Subcutaneous abdominal adipose tissue (tissue), 5 donors: ENCODE measurements around the gene ZBTB47.

Source experiments
- H3K27ac ChIP-seq: one replicate; pipeline ENCODE4 v1.7.0; 2013; ENCODE audit warnings: low read depth, mild to moderate bottlenecking, inconsistent platforms, low read length, moderate library complexity
- H3K27me3 ChIP-seq, 5 donors: one replicate each; pipeline ENCODE4 v1.7.0; 2013; ENCODE audit warnings: low read length in 5 of 5, inconsistent platforms in 1 of 5; ENCODE audit not compliant: control insufficient read depth in 5 of 5, insufficient read depth in 4 of 5
- H3K36me3 ChIP-seq, 5 donors: one replicate each; pipeline ENCODE4 v1.7.0; 2013; ENCODE audit warnings: low read length in 5 of 5; ENCODE audit not compliant: control insufficient read depth in 5 of 5, insufficient read depth in 5 of 5
- H3K4me1 ChIP-seq, 5 donors: one replicate each; pipeline ENCODE4 v1.7.0; 2013; ENCODE audit warnings: low read length in 5 of 5, mild to moderate bottlenecking in 3 of 5, moderate library complexity in 1 of 5; ENCODE audit not compliant: control insufficient read depth in 5 of 5, insufficient read depth in 5 of 5
- H3K4me3 ChIP-seq, 5 donors: one replicate each; pipeline ENCODE4 v1.7.0; 2013; ENCODE audit warnings: low read length in 5 of 5, low read depth in 1 of 5
- H3K9ac ChIP-seq, 5 donors: one replicate each; pipeline ENCODE4 v1.7.0; 2013; ENCODE audit warnings: low read length in 5 of 5, mild to moderate bottlenecking in 4 of 5, moderate library complexity in 3 of 5
- H3K9me3 ChIP-seq, 5 donors: one replicate each; pipeline ENCODE4 v1.7.0; 2013; ENCODE audit warnings: low read length in 5 of 5; ENCODE audit not compliant: control insufficient read depth in 5 of 5
- donor health status: healthy.
- donor health status: healthy.
- donor health status: healthy.
- donor health status: healthy.
- donor health status: healthy.

The ZBTB47 gene

DNA sequence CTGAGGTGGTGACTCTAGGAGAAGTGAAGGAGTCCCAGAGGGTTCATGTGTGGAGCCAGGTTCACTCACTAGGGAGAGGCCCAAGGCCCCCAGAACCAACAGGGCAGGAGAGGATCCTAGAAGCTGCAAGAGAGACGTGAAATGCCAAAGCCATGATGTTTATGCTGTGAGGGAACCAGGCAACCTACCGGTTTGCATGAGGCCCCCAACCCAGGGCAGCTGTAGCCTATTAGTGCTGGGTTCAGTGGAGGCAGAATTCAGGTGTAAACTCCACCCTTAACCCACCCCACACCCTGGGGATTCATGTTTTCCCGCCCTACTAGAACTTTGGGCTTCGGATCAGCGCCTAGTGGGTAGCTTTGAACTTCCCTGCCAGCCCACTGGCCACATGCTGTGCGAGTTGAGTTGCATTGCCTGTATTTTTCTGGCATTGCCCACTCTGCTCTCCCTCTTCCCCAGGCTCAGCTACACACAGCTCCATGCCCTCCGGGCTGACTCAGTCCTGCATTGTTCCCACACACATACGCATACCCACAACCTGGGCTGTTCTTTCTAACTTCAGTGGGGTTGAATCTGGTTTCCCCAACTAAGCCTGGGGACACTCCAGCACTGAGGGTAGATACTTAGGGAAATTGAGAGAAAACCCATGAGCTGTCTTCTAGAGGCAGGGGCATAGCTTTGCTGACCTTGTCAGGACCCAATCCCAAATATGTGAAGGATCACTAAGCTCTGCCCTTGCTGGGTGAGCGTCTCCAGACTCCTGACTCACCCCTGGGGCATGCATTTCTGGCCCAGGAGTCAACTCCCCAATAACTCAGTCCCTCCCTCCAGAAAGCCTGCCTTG is 2.0 kb upstream of the ZBTB47 start:
- Histone ChIP-seq H3K36me3 (peaks cover 10 to 39% (median 20%) of the 10 kb centered on the region in 5 donors), H3K4me1 (peaks cover 6 to 46% (median 42%) of the 10 kb centered on the region in 5 donors), H3K27ac (peak overlapping the region; percentile 6), H3K9me3 (no peaks in the 10 kb centered on the region), H3K9ac (peak overlapping the region in 1 of 5 donors; percentile 86), H3K27me3 (no peaks in the 10 kb centered on the region), H3K4me3 (peak overlapping the region in 1 of 5 donors; percentile 73)

- Histone ChIP-seq H3K9ac (peak overlapping the region in 2 of 5 donors; percentile 86 to 88), H3K27ac (no peak overlapping the region), H3K27me3 (no peaks in the 10 kb centered on the region), H3K36me3 (peaks cover 8 to 32% (median 14%) of the 10 kb centered on the region in 5 donors), H3K9me3 (no peaks in the 10 kb centered on the region), H3K4me3 (peak overlapping the region in 4 of 5 donors; percentile 72 to 79 (median 75)), H3K4me1 (peaks cover 6 to 47% (median 42%) of the 10 kb centered on the region in 5 donors)
These were observed 1.3 kb upstream of the ZBTB47 start for GRCh38 chr3:42652251-42652610.

GRCh38 chr3:42652611-42653302 is 740 bp upstream of the ZBTB47 start:
- Histone ChIP-seq H3K4me1 (peaks cover 6 to 47% (median 42%) of the 10 kb centered on the region in 5 donors), H3K36me3 (peaks cover 8 to 28% (median 9%) of the 10 kb centered on the region in 5 donors), H3K9me3 (no peaks in the 10 kb centered on the region), H3K27ac (peak overlapping the region; percentile 64), H3K27me3 (no peaks in the 10 kb centered on the region), H3K4me3 (peak overlapping the region; percentile 72 to 79 (median 77)), H3K9ac (peak overlapping the region in 4 of 5 donors; percentile 17 to 88 (median 81))

DNA sequence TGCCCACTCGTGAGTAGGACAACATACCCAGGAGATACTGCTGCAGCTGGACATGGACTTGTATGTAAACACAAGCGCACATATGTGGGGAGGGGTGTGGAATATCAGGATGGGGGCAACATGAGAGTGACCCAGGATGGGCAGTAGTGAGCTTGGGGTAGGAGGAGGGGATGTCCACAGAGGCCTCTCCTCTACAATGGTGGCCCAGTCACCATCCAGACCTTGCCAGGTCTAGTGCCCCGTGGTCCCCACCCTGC is 266 bp upstream of the ZBTB47 start:
- Histone ChIP-seq H3K27me3 (no peaks in the 10 kb centered on the region), H3K4me3 (peak overlapping the region; percentile 72 to 79 (median 77)), H3K9ac (peak overlapping the region; percentile 17 to 88 (median 76)), H3K27ac (peak overlapping the region; percentile 64), H3K9me3 (no peaks in the 10 kb centered on the region), H3K4me1 (peaks cover 6 to 47% (median 42%) of the 10 kb centered on the region in 5 donors), H3K36me3 (peaks cover 8 to 27% (median 9%) of the 10 kb centered on the region in 5 donors)

DNA sequence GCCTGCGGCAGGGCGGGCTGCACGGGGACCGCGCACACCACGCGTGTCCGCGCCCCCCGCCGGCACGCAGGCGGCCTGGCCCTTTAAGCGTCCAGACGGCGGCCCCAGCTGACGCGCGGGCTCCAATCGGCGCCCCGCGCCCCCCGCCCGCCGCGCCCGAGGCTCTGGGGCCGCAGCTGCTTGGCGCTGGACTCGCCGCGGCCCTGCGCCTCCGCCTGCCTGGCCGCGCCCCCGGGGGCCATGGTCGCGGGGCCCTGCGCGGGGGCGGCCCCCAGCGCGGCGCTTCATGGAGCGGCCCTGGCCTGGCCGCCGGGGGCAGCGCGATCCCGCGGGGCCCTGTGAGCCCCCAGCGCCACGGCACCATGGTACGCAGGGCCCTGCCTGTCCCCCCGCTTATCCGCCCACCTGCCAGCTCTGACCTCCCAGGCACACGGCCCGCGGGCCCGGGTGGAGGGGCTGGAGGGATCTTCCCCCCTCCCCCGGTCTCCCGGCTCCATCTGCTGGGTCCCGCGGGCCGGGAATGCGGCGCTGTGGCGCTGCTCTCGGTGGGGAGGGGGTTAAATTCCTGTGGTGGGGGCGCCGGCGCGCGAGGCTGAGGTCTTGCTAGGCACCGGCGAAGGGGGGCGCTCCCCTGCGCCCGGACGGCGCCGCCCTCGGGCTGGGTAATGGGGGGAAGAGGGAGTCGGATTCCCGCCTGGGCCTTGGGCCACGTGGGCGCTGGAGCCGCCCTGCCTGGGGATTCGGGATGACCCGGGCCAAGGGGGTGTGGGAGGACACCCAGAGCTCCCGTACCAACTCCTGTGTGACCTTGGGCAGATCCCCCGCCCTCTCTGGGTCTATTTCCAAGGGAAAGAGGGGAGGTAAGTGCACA is 1.1 kb downstream of the ZBTB47 start:
- peak overlapping the region in 4 of 5 donors; percentile 85 to 88 (median 87) for H3K9ac ChIP-seq
- no peaks in the 10 kb centered on the region for H3K9me3 ChIP-seq
- peaks cover 6 to 47% (median 42%) of the 10 kb centered on the region in 5 donors for H3K4me1 ChIP-seq
- peak overlapping the region; percentile 83 for H3K27ac ChIP-seq
- H3K36me3 ChIP-seq: peaks cover 0 to 26% (median 14%) of the 10 kb centered on the region in 5 donors
- no peaks in the 10 kb centered on the region for H3K27me3 ChIP-seq
- H3K4me3 ChIP-seq: peak overlapping the region; percentile 49 to 79 (median 77)

DNA sequence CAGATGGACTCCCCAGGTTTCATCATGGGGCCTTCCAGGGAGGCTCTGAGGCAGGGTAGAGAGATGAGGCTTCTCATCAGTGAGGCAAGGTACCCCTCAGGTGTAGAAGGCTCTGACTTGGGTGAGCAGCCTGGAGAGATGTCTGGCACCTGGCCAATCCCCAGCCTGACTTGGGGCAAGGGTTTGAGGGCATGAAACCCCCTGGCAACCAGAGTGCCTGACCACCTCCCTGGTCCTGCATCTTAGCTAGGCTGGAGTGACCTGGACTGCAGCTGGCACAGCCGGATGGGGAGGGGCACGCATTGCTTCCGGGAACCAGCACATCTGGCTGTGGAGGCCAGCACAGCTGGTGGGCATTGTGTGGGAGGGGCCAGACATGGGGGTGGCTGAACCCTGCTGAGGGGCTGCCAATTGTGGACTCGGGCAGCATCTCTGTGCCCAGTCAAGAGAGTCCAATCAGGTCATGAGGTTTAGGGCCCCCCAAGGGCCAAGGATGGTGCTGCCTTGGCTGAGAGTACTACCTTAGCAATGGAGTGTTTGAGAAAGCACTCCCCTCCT is 1.9 kb downstream of the ZBTB47 start:
- no peaks in the 10 kb centered on the region for H3K9me3 ChIP-seq
- peak overlapping the region in 4 of 5 donors; percentile 85 to 88 (median 87) for H3K9ac ChIP-seq
- peak overlapping the region; percentile 83 for H3K27ac ChIP-seq
- peak overlapping the region; percentile 48 to 79 (median 73) for H3K4me3 ChIP-seq
- peaks cover 6 to 47% (median 42%) of the 10 kb centered on the region in 5 donors for H3K4me1 ChIP-seq
- H3K36me3 ChIP-seq: peaks cover 0 to 26% (median 17%) of the 10 kb centered on the region in 5 donors
- no peaks in the 10 kb centered on the region for H3K27me3 ChIP-seq

- peak overlapping the region in 2 of 5 donors; percentile 73 to 79 for H3K4me3 ChIP-seq
- H3K27me3 ChIP-seq: no peaks in the 10 kb centered on the region
- no peaks in the 10 kb centered on the region for H3K9me3 ChIP-seq
- peak overlapping the region in 1 of 5 donors; percentile 88 for H3K9ac ChIP-seq
- peaks cover 0 to 24% (median 17%) of the 10 kb centered on the region in 5 donors for H3K36me3 ChIP-seq
- peak overlapping the region; percentile 83 for H3K27ac ChIP-seq
- H3K4me1 ChIP-seq: peaks cover 6 to 47% (median 42%) of the 10 kb centered on the region in 5 donors
These were observed 2.6 kb downstream of the ZBTB47 start for GRCh38 chr3:42655980-42656679.

DNA sequence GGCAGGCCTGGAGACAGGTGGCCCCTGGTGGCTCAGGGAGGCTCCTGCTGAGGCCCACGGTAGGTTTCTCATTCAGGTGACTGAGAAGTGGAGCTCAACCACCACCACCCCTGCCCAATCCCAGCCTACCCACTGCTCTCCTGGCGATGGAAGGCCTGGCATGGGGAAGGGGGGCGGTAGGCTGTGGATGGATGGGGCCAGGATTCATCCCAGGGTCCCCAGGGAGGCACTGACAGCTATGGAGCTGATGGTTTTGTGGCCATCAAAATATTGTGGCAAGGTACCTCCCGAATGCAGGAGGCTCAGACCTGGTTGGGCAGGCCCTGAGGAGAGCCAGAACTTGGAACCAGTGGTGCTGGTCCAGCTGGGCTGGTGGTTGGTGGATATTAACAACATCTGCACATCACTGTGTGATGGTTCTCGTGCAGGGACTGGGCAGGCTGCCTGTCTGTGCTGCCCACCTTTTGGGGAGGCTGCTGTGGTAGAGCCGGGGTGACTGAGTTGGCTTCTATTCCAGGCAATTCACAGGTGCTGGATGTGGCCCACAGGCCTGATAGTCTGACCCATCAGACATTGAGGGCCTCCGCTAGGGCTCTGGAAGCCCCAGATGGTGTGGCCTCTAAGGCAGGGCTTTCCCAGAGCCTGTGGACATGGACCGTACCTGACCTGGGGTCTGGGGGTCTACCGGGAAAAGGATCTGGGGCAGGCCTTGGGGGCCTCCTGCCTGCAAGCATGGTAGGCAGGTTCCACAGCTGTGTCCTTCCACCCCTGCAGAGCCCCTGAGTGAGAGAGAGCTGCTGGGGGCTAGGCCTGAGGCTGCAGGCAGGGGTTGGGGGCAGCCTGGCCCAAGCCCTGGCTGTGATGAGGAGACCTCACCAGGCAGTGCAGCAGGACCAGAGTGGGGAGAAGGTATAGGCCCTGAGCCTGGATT is 3.4 kb downstream of the ZBTB47 start:
- Histone ChIP-seq H3K27me3 (no peaks in the 10 kb centered on the region), H3K4me3 (no peak overlapping the region), H3K9ac (no peak overlapping the region), H3K36me3 (peaks cover 0 to 28% (median 17%) of the 10 kb centered on the region in 5 donors), H3K27ac (peak overlapping the region; percentile 83), H3K9me3 (no peaks in the 10 kb centered on the region), H3K4me1 (peaks cover 6 to 41% (median 36%) of the 10 kb centered on the region in 5 donors)
